D721Med (cell line): ENCODE data around the gene MEGF9.

Source experiments
- DNase-seq: peaks from one replicate; pipeline ENCODE4 v3.0.0; 2011; ENCODE audit warnings: low spot score; ENCODE audit not compliant: insufficient read length
- FAIRE-seq: peaks from 2 replicates; lab custom pipeline; 2011; peaks lifted over from hg19 to GRCh38; lab: Jason Lieb, UNC
- CTCF ChIP-seq: IDR thresholded peaks from 2 replicates; pipeline ENCODE4 v1.5.1; 2012; ENCODE audit warnings: mild to moderate bottlenecking, control low read depth; ENCODE audit not compliant: insufficient read depth; ENCODE audit errors: missing control alignments

The MEGF9 gene

DNA sequence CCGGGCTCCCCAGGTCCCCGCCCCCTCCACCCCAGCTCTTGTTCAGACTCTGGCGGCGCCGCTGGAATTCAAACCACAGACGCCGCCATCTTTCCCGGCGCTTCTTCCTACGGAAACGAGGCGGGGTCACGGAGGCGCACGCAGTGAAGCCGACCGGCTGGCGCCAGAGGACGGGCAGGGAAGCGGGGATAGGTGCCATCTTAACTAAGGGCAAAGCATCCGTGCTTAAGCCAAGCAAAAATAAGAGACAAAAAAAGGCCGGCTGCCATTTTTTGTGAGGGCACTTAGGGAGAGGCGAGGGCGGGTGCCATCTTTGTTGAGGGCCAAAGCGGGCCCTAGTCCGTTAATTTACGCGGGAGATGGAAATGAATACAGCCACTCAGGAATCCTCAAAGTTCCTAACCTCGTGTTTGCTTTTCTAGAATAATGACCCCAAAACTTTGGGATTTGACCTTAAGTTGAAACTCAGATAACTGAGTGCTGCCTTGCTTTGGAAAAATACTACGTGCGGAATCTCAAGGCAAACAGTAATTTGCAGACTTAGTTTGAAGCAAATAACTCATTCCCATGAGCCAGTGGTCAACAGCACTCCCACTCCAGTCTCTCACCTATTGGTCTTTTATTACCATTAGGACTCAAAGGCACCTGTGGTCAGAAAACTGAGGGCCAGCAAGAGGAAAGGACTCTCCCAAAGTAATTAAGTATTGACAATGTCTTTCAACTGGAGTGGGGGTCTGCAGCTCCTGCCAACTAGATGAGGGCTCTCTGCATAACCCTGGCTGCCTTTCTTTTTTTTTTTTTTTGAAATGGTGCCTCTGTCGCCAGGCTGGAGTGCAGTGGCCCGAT lies 134.0 kb downstream of the MEGF9 start, which contains the start of gene CDK5RAP2:
TSS of gene CDK5RAP2 (minus strand) at position 117 of the 846 bp plus-strand sequence. CDS start 189 bp downstream, outside the sequence.
- no peak for TF ChIP-seq CTCF
- DNase-seq, result peak; percentile 78
- peak; percentile 11 for FAIRE-seq

- no peak for FAIRE-seq
- no peak for DNase-seq
- no peak for TF ChIP-seq CTCF
These were observed 134.9 kb downstream of the MEGF9 start for GRCh38 chr9:120579139-120580050.

DNA sequence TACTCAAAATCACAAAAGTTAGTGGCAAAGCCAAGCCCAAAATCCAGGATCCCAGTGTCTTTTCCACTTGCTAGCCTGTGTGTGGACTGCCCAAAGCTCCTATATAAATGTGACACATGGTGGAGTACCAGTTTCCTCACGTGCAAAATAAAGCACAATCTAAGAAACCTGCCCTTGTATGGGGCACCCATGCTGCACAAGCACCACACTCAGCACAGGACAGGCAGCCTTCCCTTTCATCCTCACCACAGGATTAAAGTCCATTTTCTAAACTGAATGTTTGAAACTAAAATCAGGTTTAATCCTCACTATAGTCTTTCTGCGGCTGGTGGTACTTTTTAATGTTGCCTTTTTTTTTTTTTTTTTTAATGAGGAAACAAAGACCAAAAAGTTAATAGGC lies 139.8 kb downstream of the MEGF9 start:
- DNase-seq, result no peak
- no peak for FAIRE-seq
- no peak for TF ChIP-seq CTCF

DNA sequence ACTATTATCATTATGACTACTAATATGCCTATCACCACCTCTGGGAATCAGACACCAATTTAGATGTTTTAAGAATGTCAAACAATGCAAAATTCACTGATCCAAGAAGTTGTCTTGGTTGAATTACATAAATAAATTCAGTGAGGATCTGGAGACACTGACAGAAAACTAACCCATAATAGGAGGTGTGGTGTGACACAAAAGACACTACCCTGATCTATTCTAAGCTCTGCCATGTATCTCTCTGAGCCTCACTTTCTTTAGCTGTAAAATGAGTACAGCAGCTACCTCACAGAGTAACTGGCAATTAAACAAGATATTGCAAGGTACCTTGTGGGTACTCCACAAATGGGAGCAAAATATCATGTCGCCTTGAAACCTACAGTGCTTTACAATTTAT lies 141.8 kb downstream of the MEGF9 start:
- no peak for TF ChIP-seq CTCF
- DNase-seq, result no peak
- FAIRE-seq, result no peak

DNA sequence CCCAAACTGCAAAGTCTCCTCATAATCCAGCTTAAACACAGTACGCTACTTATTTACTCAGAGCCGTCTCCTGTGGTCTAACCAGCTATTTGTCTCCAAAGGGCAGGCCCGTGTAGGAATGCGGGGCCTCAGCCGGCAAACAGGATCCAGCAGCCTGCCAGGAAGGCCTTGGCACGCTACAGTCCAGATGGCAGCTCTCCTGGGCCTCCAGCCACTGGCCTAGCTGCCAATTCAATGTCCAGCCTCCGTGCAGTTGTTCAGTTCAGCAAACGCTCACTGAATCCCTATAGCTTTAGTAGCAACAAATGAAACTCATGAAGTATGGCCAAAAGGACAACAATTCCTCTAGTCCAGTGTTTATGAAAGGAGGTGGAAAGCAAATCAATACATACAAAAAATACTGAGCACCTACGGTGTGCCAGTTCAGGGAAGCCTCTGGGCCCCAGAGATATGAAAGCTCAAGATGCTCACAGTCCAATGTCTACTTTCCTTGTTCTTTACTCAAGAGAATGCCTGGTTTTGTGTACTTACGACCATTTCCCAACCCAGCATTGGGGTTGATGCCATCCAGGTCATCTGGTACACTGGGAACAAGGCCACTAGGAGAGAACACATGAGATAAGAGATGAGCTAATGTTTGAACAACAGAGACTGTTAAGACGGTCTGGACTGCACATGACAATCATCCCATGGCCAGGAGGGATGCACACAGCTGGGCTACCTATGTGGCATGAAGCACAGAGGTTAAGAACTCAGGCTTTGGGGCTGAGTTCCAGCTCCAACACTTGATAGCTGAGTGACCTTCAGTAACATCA lies 142.6 kb downstream of the MEGF9 start:
- DNase-seq, result no peak
- TF ChIP-seq CTCF, result no peak
- no peak for FAIRE-seq

- TF ChIP-seq CTCF, result no peak
- FAIRE-seq (no peak), DNase-seq (no peak)
These were observed 144.0 kb downstream of the MEGF9 start for GRCh38 chr9:120570296-120570695.
